Mesenteric fat pad (tissue), 1 donor: Measurements from ENCODE around the gene ZHX3. TPM values are rescaled to one million over a fixed set of nuclear protein-coding genes. Genes with fewer than 3 reads are reported as not detected.

Source experiments
- DNase-seq: peaks from one replicate; pipeline ENCODE4 v3.0.0-alpha.2; 2020; ENCODE audit warnings: low spot score
- total RNA-seq: library from RNA; stranded (reverse); fragmentation: NEBNext Ultra II Directional; extraction: Animal tissue kit (Norgen Biotek cat#: 25700); gene quantifications from one replicate; pipeline ENCODE4 v1.2.1, GENCODE V29; 2021
- donor health status: DM: yes; HTN: yes; CAD: no.

The ZHX3 gene
- total RNA-seq, 1 donor from 2014 or later, result 62.5 TPM

DNA sequence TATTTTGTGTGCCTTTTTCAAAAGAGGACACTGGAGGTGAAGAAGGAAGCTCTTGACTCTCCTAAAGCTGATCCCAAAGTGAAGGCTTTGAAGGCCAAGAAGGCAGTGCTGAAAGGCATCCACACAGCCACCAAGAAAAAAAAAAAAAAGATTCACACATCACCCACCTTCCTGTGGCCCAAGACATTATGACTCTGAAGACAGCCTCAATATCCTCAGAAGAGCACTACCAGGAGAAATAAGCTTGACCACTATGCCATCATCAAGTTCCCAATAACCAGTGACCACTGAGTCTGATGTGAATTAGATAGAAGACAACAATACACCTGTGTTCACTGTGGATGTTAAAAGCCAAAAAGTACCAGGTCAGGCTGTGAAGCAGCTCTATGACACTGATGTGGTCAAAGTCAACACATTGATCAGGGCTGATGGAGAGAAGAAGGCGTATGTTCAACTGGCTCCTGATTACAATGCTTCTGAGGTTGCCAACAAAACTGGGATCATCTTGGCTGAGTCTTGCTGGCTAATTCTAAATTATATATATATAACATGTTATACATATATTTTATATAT is 120.8 kb downstream of the ZHX3 start:
- DNase-seq, result no peak

DNA sequence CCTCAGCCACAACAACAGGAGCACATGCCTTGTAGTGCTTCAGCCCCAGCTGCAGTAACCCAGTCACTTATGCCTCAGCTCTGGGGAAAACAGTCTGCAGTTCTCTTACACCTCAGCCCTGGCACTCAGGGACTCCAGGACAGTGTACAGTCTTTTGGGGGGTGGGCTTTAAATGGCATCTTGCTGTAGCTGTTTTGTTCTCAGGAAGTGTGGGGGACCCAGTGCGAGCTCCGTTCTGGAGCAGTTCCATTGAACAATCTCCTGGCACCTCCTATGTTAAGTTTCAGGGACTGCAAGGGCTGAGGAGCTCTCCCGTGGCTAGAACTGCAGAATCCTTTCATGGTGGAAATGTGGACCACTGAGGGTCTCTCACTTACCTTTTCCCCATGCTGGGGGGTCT is 125.0 kb downstream of the ZHX3 start:
- DNase-seq, result no peak

DNA sequence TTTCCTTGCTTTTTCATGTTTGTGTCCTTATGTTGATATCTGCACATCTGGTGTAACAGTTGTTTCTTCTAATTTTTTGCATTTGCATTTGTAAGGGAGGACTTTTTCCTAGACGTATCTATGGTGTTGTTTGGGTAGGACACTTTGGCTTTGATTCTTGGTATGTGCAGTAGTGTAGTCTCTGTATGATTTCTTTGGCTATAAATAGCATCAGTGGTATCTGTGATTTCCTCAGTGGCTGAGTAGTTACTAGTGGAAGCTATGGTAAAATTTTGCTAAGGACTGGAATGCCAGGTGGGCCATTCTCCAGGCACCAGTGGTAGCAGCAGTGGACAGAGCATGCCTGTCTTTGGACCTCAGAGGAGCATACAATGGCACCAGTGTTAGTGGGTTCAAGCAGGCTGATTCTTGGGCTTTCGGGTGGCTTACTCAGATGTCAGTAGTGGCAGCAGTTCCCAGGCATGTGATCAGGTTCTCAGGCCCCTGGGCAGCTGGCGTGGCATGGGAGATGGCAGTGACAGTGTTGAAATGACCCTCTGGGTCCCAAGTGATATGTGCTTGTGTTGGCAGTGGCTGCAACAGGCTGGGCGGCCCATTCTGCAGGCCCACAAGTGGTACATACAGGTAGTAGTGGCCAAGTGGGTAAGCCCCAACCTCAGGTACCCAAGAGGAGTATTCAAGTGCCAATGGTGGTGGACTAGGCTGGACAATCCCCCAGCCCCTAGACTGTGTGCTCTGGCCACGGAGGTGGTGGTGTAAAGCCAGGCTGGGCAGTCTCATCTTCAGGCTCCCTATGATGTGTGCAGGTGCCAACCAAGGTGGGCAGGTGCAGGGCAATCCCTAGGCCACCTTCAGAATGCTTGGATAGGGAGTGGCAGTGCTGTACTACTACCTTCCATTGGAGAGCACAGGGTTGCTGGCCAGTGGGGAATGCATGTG is 125.7 kb downstream of the ZHX3 start:
- no peak for DNase-seq

DNA sequence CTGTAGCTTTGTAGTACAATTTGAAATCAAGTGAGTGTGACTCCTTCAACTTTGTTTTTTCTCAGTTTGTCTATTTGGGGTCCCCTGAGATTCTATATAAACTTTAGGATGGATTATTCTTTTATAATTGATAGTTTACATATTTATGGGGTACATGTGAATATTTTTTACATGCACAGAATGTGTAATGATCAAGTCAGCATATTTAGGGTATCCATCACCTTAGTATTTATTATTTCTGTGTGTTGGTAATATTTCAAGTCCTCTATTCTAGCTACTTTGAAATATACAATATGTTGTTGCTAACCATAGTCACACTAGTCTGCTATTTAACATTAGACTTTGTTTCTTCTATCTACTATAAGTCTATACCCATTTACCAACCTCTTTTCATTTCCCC is 129.9 kb downstream of the ZHX3 start:
- no peak for DNase-seq

DNA sequence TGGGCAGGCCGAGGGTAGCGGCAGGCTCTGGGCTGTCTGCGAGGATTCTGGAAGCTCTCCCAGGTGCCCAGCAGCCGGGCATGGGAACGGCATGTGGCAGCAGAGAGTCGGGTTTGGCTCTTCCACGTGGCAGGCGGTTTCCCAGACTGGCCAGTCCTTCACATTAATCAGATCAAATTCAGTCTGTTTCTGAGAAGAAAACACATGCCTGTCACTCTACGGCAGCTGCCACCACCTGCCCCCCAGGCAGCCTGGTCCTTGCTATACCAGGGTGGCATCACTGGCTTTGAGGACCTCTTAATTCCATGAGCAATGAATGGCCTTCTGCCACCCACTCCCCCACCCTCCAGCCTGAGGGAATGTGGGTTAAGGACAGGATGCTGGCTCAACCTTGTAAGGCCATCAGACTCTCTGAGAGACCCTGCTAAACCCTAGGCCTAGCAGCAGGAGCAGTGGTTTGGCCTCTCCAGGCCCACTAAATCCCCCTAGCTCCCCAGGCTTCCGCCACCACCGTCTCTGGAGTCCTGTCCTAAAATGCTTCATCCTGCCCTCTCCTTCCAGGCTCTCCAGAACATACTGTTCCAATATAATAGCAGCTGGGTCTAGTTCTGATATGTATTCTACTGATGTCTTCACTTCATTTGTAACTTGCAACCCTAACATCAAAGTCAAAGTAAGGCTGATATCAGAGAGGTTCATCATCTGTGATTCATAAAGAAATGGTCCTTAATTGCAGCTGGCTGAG is 132.3 kb downstream of the ZHX3 start:
- DNase-seq, result peak; percentile 71

DNA sequence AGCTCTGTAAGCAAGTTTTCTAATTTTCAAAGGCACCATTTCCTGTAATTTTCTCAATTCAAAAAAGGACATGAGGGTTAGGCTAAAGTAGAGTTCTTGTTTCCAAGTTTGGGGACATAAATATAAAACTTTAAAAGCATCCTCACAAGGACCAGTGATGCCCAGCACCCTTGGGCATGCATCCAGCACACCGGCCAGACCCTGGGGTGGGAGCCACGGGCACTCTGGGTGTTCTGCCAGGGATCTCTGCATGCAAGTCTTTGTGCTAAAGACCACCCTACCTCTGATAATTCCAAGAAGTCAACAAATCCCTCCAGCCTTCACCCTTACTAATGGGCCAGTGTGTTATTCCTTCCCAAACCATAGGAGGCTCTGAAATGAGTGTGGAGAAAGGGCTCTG is 133.7 kb downstream of the ZHX3 start:
- no peak for DNase-seq

DNA sequence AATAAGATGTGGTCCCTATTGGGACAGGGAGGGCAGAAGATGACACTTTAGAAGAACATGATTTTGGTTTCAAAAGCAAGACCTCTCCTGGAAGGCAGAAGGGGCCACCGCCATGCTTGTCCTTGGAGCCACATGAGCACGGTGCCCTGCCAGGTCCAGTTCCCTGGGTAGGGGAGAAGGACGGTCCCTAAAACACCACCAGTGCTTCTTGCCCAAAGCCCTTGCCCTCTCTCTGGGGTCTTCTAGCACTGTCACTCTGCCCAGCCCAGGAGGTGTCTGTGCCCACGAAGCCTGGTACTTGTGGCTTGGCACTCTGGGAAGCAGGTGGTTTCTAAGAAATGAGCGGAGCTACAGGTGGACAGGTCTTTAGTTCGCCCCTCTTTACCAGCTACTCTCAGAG is 134.1 kb downstream of the ZHX3 start:
- DNase-seq, result no peak

DNA sequence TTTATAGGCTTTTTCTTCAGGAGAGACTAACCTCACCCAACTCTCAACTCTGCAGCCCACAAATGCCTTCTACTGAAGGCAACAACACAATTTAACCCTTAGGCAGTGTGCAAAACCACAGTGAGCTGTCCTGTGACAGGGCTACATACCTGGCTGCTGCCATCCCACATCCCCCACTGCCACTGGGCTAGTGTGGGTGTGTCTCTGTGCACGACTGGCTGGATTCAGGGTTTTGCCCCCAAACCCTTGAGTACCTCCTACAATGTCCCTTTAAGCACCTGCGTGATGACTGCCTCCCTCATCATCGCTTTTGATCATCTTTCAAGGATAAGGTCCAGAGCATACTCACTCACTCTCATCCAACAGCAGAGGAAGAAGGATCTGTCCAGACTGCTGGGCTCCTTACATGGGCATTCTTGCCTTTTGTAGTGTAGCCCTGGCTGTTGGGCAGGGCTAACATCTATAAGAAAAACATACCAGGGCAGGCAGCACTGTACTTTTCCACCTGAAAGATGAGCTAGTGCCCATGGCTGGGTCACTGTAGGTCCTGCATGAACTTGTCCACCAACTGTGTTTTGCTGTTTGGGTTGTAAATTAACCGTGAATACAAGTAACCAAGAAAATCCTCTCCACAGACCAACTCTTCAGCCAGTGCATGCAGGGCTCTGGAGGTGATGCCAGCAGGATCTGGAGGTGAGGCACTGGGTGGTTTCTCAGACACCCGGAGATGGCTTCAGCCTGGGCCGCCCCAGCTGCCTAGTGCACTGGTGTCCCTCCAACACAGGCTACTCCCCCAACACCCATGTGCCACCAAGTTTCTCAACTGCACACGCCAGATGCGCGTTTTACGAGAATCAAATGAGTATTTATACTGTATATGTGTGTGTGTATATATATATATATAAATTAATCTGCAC is 135.0 kb downstream of the ZHX3 start:
- DNase-seq, result peak; percentile 84

DNA sequence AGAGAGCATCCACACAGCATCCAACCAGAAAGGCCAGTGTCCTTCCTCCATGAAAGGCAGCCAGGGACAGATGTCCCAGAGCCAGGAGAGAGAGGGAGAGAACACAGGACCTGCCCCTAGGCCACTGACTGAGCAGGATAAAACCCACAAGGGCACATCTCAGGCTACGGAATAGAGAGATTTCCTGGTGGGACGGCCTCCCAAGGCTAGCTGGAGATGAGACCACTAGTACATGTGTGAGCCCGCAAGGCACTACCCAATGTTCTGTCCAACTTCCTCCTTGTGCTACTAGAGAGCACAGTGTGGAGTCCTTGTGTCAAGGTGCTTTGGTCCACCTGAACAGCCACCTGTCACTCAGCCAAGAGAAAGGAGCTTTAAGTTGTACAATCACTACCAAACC is 136.0 kb downstream of the ZHX3 start:
- DNase-seq, result peak; percentile 67

DNA sequence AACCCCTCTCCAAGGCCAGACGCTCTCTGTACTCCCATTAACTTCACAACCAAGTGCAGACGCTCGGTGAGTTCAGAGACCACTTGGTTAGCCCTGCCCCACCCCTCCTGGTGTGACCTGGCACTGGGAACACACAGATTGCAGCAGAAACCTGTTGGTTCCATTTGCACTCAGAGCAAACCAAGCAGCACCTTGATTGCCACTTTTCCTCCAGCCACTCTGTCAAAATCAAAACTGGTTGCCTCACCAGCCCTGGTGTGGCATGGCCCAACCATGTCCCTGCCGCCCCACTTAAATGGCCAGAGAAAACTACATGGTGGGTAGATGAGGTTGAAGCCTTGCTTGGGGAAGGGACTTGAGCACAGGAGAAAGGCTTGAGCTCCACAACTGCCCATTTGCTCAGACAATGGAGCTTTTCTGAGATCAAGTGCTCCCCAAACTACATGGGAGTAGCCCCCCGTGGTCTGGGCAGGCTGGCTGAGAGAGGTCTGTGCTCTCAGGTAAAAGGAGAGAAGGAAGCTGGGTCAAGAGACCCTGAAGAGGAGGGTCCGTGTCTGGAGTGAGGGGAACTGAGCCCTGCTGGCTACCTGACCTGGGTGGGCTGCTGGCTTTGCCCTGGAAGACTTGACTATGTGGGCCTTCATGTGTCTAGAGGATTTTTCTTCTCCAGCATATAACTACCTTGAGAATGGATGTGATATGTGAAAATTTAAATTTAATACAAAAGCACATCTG is 136.8 kb downstream of the ZHX3 start:
- peak; percentile 53 for DNase-seq

DNA sequence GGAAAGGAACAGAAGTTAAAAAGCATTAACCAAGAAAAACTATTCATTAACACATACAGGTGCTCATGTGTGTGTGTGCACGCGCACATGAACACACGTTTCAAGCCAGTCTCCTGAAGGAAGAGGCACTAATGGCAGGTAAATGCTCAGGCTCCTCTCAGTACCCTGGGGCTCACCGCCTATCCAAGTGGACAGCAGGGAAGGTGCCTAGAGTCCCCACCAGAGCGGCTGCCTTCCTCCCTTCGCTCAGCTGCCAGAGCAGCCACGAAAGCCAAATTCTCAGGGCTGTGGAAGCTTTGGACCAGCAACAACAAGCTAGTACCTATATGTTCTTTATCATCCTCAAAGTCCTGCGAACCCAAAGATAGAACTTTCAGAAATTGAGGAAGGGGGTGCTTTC is 137.6 kb downstream of the ZHX3 start:
- peak; percentile 35 for DNase-seq

DNA sequence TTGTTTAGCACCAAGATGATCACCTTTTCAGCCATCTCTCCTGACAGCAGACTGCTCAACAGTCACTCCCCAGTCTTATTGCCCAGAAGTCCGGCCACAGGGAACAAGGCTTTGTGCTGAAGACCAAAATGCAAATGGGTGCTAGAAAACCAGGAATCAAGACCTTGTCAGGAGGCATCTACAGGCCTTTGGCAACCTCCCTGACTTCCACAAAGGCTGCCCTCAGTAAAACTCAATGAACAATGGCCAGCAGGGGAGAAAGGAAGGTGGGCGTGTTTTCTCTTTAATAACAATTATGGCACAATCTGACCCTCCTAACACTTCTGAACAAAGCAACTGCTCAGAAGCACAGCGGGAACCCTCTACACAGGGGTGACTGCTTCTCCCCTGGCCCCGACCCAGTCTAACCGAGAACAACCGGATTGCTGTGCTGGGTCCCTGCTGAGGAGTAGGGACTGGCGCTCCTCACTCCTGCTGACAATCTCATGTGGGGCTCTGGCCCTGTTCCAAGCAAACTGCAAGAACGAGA is 138.6 kb downstream of the ZHX3 start:
- peak; percentile 72 for DNase-seq

DNA sequence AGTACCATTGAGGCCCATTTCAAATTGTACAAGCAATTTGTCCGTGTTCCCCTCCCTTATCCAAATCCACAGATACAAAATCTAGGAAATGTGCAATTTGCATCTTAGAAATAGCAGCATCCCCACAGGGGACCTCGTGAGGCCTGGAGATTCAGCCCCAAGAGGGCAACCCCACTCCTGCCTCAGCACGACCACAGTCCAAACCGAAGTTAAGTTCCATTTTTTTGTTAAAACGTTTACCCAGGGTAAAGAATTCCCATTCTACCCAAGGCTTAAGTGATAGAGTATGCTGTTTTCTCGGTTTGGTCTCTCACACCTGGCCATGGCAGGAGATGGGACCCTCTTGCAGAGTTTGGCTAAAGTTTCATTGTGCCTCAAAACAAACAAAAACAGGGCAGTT is 139.0 kb downstream of the ZHX3 start:
- DNase-seq, result peak; percentile 9

DNA sequence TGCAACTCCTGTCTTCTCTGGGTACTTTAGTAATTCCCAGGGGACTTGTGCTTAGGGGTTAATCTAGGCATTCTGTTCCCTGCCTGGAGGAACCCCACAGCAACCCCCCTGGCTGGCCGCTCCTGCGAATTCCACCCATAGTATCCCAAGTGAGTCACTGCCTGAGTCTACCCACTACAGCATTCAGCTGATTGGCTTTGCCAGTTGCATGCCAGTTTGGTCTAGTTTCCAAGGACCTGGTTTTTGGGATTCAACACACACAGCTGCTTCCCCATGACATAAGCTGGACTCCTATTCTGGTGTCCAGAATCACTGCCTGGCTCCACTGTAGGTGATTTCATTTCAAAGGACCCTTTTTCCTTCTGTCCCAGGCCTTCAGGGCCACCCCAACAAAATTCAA is 139.9 kb downstream of the ZHX3 start:
- peak; percentile 67 for DNase-seq

DNA sequence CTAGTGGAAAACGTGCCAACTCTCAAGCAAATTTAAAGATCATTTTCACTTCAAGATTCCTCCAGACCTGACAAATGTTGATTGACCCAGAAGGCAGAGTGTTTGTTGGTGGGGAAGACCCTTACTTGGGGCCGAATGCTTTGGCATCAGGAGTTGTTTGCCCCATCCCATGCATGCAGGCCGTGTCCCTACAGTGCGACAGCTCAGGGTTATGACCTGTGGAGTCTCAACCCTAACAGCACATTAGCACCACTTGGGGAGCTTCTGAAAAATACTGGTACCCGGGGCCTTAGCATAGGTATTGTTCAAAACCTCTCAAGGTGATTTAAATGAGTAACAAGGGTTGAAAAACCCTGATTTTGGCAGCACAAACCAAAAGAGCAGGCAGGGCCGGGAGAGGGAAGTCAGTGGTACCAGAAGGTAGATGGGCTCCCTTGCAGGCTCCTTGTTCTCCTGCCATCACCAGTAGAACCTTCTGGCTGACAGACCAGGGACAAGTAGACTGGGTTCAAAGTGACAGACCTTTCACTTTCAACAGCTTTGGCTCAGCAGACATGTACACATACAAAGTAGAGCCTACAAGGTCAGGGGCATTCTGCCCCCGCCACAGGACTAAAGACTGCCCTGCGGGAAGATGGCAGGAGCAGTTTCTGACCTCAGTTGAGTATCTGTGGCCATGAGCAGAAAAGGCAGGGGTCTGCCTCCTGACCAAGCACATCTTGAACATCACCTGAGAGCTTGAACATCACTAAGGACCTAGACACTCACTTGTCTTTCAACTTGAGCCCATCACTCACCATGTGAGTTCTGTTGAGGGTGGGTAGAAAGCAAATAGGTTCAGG is 140.6 kb downstream of the ZHX3 start:
- peak; percentile 72 for DNase-seq

DNA sequence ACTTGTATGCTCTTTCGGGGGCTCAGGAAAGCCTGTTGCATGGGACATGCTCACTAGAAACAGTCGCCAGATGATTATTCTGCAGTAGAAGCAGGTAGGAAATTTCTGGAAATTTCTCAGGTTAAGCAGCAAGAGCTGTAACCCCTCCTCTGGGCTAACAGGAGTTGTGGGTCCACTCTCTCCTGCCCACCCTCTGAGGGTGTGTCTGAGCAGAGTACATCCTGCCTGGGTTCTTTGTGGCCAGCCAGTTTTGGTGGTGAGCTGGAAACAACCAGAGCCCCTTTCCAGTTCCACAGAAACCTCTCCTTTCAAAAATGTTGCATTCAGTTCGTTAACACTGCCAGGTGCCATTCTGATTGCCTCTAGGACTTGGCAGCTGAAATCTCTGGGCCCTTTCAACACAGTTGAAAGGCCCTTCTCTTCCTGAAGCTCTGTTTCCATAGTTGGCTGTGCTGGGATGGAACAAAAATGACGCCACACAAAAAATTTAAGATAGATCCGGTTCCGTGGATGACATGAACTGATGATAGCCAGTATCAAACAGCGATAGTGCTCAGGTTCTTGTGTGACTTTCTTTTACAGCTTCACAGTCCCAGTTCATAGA is 141.7 kb downstream of the ZHX3 start:
- peak; percentile 51 for DNase-seq

DNA sequence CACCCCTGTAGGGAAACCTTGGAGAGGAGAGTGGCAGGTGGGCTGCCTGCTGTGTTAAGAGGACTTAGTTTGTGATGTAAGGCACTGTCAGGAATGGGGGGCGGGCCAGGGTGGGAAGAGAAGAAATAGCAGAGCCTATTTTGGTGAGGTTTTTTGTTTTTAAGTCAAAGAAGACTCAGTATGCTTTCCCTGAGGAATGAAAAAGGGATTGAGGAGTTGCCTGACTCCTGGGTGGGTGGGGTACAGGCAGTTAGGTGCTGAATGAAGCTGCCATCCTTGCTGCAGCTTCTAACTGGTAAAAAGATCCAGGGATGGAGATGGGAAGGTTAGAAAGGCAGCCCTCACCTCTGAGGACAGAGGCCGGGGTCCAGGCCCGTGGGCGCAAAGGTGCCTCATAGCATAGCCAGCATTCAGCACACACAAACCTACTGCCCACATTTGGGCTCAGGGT is 142.3 kb downstream of the ZHX3 start:
- no peak for DNase-seq

DNA sequence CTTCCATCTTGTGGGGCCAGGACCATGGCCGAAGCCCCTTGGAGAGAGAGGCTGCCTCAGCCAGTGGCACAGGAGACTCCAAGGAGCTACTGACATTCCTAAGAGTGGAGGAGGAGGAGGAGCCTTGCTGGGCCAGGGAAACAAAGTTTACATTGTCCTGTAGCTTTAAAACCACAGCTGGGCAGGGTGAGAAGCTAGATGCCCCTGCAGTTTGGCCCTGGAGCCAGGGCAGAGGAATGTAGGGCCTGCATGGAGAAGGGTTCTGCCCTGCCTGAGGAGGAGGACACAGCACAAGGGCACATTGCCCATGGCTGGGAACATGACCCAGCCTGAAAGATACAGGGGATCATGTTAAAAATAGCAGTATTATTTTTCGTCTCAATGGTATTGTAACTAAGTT is 142.7 kb downstream of the ZHX3 start:
- peak; percentile 55 for DNase-seq

DNA sequence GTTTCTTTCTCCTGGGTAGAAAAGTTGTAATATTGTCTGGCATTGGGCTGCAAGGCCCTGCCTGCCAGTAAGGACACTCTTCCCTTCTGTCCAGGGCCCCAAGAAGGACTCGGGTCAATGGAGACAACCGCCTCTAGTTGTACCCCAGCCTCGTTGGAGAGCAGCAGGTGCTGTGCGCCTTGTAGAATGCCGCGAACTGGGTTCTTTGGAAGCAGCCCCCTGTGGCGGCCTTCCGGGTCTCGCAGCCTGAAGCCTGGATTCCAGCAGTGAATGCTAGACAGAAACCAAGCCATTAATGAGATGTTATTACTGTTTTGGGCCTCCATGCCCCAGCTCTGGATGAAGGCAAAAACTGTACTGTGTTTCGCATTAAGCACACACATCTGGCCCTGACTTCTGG is 143.2 kb downstream of the ZHX3 start:
- peak; percentile 37 for DNase-seq
